Mesodermal cell (in vitro differentiated cells): ENCODE results near the gene MRNIP.

Experiments used
- H3K27ac ChIP-seq: 2 replicates; pipeline ENCODE4 v1.7.0; 2013; ENCODE audit warnings: mild to moderate bottlenecking, low read depth, low read length, moderate library complexity; ENCODE audit not compliant: severe bottlenecking
- H3K36me3 ChIP-seq: 2 replicates; pipeline ENCODE4 v1.7.1; 2013; ENCODE audit warnings: mild to moderate bottlenecking, low read length, moderate library complexity; ENCODE audit not compliant: control insufficient read depth, insufficient read depth
- H3K4me1 ChIP-seq: one replicate; pipeline ENCODE4 v1.7.1; 2013; ENCODE audit warnings: mild to moderate bottlenecking, low read length; ENCODE audit not compliant: insufficient read depth, control insufficient read depth, poor library complexity, severe bottlenecking
- H3K4me3 ChIP-seq: 2 replicates; pipeline ENCODE4 v1.7.0; 2013; ENCODE audit warnings: low read length, control low read depth, mild to moderate bottlenecking; ENCODE audit not compliant: insufficient read depth, poor library complexity, severe bottlenecking; ENCODE audit errors: extremely low read depth
- H3K9me3 ChIP-seq: 2 replicates; pipeline ENCODE4 v1.7.1; 2013; ENCODE audit warnings: mild to moderate bottlenecking, low read length, moderate library complexity; ENCODE audit not compliant: control insufficient read depth
- WGBS, 2 experiments: methylation state at CpG; one replicate each; pipeline ENCODE4 v1.1.5; 2013; ENCODE audit warnings: missing lambda C conversion rate in 2 of 2; ENCODE audit not compliant: insufficient coverage in 2 of 2; 5-methylcytosine and 5-hydroxymethylcytosine counted together

The MRNIP gene

GRCh38 chr5:179800696-179801201 lies 57.9 kb downstream of the MRNIP start:
- H3K36me3 ChIP-seq: peaks cover 59% of the 10 kb centered on the region
- 94 to 98% methylated on average over 10 to 12 of the region's 12 CpGs for WGBS, 2 experiments
- peaks cover 22% of the 10 kb centered on the region for H3K4me1 ChIP-seq
- no peak overlapping the region for H3K27ac ChIP-seq
- no peak overlapping the region for H3K4me3 ChIP-seq
- H3K9me3 ChIP-seq: no peaks in the 10 kb centered on the region

GRCh38 chr5:179800071-179800695 lies 58.4 kb downstream of the MRNIP start:
- peaks cover 20% of the 10 kb centered on the region for H3K4me1 ChIP-seq
- H3K36me3 ChIP-seq: peaks cover 59% of the 10 kb centered on the region
- 98 to 99% methylated on average over 12 to 18 of the region's 21 CpGs for WGBS, 2 experiments
- no peak overlapping the region for H3K27ac ChIP-seq
- no peak overlapping the region for H3K4me3 ChIP-seq
- no peaks in the 10 kb centered on the region for H3K9me3 ChIP-seq

- H3K36me3 ChIP-seq: peaks cover 56% of the 10 kb centered on the region
- no peak overlapping the region for H3K4me3 ChIP-seq
- H3K9me3 ChIP-seq: no peaks in the 10 kb centered on the region
- WGBS, 2 experiments: 97 to 100% methylated on average over 4 to 5 of the region's 5 CpGs
- H3K27ac ChIP-seq: no peak overlapping the region
- peaks cover 15% of the 10 kb centered on the region for H3K4me1 ChIP-seq
Observed at GRCh38 chr5:179799644-179799973, 59.0 kb downstream of the MRNIP start.

DNA sequence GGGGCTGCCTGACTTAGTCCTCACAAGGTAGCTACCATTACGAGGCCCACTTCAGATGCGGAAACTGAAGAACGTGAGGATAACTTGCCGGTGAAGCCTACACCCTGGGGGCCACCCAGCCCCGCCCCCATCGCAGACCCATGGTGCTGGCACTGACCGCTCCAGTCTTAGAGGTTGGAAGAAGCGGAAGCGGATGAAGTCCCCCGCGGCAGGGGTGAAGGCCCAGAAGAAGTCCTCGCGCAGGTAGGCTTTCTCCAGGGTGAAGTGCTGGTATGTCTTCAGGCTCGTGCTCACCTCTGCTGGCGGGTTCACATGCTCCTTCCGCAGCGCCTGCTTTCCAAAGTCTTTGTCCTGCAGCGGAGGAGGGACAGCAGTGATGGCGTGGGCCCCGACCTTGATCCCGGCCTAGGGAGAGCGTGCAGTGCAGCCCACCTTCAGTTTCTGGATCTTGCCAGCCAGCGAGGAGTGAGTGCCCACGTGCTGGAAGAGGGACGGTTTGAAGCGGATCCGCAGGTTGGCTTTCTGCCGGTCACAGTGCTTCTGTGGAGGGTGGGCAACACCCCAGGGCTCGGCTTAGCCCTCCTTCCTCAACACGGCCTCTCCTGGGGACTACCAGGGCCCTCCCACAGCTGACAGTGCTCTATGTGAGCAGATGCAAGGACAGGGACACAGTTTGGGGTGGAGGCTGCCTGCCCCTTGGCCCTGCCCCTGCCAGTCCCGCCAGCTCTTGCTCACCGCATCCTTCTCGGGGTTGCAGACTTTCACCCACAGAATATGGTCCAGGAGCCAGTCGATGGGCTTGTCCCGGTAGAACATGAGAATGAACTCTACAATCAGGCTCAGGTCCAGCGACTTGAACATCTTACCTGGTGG lies 59.6 kb downstream of the MRNIP start:
- Histone ChIP-seq H3K27ac (no peak overlapping the region), H3K36me3 (peaks cover 55% of the 10 kb centered on the region), H3K4me1 (peaks cover 9% of the 10 kb centered on the region), H3K4me3 (no peak overlapping the region), H3K9me3 (no peaks in the 10 kb centered on the region)
- 96 to 98% methylated on average over 32 to 36 of the region's 36 CpGs for WGBS, 2 experiments

- WGBS, 2 experiments: 94 to 96% methylated on average over 12 to 16 of the region's 23 CpGs
- Histone ChIP-seq H3K9me3 (no peaks in the 10 kb centered on the region), H3K4me1 (peaks cover 7% of the 10 kb centered on the region), H3K36me3 (peaks cover 55% of the 10 kb centered on the region), H3K4me3 (no peak overlapping the region), H3K27ac (no peak overlapping the region)
Observed at GRCh38 chr5:179798144-179798770, 60.4 kb downstream of the MRNIP start.

GRCh38 chr5:179797741-179798140 lies 60.9 kb downstream of the MRNIP start:
- Histone ChIP-seq H3K9me3 (no peaks in the 10 kb centered on the region), H3K4me1 (peaks cover 8% of the 10 kb centered on the region), H3K4me3 (no peak overlapping the region), H3K36me3 (peaks cover 54% of the 10 kb centered on the region), H3K27ac (no peak overlapping the region)
- WGBS, 2 experiments: 96% methylated on average over 29 to 30 of the region's 30 CpGs

DNA sequence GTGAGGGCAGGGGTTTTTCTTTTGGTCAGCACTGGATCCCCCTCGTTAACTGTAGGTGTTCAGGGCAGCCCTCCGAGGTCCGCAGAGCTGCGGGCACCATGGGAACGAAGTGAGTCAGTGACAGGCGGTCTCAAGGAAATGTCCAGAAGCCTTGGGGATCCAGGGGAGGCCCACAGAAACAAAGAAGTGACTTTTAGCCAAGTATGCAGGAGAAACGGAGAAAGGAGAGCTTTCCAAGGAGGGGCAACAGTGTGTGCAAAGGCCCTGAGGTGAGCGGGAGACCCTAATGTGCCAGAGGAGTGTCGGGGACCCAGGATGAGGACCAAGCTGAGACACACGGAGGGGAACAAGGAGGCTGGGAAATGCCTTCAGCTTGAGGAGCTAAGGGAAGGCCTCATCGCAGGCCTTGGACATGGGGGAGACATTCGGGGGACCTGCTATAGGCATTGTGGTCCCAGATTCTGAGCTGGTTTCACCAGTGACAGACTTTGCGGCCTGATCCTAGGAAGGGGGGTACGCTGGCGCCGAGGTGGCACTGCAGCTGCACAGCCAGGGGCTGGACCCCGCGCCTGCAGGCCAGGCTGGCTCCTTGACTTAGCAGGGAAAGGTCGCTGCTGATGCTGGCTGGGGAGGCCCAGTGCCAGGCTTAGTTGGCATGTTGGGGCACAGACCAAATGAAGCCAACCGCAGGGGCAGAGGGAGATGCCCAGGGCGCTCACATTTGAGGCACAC lies 61.6 kb downstream of the MRNIP start:
- WGBS, 2 experiments: 87 to 89% methylated on average over 13 to 19 of the region's 21 CpGs
- Histone ChIP-seq H3K4me1 (peaks cover 8% of the 10 kb centered on the region), H3K36me3 (peaks cover 48% of the 10 kb centered on the region), H3K27ac (peak overlapping the region; percentile 16), H3K9me3 (no peaks in the 10 kb centered on the region), H3K4me3 (peak overlapping the region; percentile 47)

DNA sequence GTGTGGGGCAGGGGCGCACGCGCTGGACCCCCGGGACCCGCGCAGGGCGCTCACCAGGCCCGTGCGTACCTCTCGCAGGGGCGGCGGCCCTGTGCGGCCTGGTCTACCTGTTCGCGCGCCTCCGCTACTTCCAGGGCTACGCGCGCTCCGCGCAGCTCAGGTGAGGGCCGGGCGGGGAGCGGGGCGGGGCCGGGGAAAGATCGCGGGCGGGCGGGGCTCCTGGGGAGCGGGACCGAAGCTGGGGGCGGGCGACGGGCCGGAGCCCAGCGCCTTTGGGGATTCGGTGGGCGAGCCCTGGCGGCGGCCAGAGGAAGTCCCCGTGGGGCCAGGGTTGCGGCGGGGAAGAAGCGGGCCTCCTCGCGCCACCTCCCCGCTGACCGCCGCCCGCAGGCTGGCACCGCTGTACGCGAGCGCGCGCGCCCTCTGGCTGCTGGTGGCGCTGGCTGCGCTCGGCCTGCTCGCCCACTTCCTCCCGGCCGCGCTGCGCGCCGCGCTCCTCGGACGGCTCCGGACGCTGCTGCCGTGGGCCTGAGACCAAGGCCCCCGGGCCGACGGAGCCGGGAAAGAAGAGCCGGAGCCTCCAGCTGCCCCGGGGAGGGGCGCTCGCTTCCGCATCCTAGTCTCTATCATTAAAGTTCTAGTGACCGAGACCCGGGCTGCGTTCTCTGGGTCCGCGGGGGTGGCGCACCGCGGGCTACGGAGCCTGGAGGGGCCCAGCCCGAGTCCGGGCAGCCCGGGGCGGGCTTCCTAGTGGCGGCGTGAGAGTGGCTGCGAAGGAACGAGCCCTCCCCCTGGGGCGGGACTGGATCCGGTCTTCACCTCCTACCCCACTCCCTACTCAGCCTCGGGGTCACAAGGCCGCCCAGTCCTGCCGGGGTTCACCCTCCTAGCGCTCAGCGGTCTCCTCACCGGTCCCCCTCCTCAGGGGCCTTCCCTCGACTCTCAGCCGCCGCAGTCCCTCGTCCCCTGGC lies 62.5 kb downstream of the MRNIP start:
- no peaks in the 10 kb centered on the region for H3K9me3 ChIP-seq
- 4 to 6% methylated on average over 73 to 111 of the region's 113 CpGs for WGBS, 2 experiments
- peaks cover 8% of the 10 kb centered on the region for H3K4me1 ChIP-seq
- peaks cover 45% of the 10 kb centered on the region for H3K36me3 ChIP-seq
- H3K4me3 ChIP-seq: peak overlapping the region; percentile 47
- H3K27ac ChIP-seq: peak overlapping the region; percentile 29

GRCh38 chr5:179795049-179795862 lies 63.4 kb downstream of the MRNIP start:
- no peak overlapping the region for H3K27ac ChIP-seq
- no peaks in the 10 kb centered on the region for H3K9me3 ChIP-seq
- peak overlapping the region; percentile 47 for H3K4me3 ChIP-seq
- H3K36me3 ChIP-seq: peaks cover 38% of the 10 kb centered on the region
- WGBS, 2 experiments: 6 to 8% methylated on average over 41 to 49 of the region's 53 CpGs
- peaks cover 8% of the 10 kb centered on the region for H3K4me1 ChIP-seq
